GM12891 (cell line): ENCODE results near the gene SCML1.
A peak's percentile ranks its signal among the peaks of the same experiment; 100 is the strongest.
"Not testable (repeated sequence)": the region's sequence is repeated elsewhere in the genome, so short reads cannot be mapped to it uniquely, and the experiment has no call there.

Source experiments
- DNase-seq: peaks from one replicate; pipeline ENCODE4 v3.0.0; 2011; ENCODE audit warnings: low spot score; ENCODE audit not compliant: insufficient read length
- FAIRE-seq: peaks from 2 replicates; lab custom pipeline; 2011; peaks lifted over from hg19 to GRCh38; lab: Jason Lieb, UNC
- PAX5 ChIP-seq: IDR thresholded peaks from 2 replicates; pipeline ENCODE4 v1.6.1; 2011; ENCODE audit warnings: low read length, moderate library complexity, mild to moderate bottlenecking; ENCODE audit not compliant: insufficient read depth, severe bottlenecking
- POLR2A ChIP-seq: IDR thresholded peaks from 2 replicates; pipeline ENCODE4 v1.6.1; 2011; ENCODE audit warnings: low read depth, low read length, control low read depth
- POLR2AphosphoS5 ChIP-seq: IDR thresholded peaks from 2 replicates; pipeline ENCODE4 v1.6.1; 2011; ENCODE audit warnings: low read depth, low read length, control low read depth
- POU2F2 ChIP-seq: IDR thresholded peaks from 2 replicates; pipeline ENCODE4 v1.6.1; 2011; ENCODE audit warnings: low read depth, mild to moderate bottlenecking, control low read depth, low read length, moderate library complexity
- SPI1 ChIP-seq: IDR thresholded peaks from 2 replicates; pipeline ENCODE4 v1.6.1; 2011; ENCODE audit warnings: low read depth, low read length, control low read depth
- TAF1 ChIP-seq: IDR thresholded peaks from 2 replicates; pipeline ENCODE4 v1.6.1; 2011; ENCODE audit warnings: low read depth, low read length, control low read depth

SCML1 gene

DNA sequence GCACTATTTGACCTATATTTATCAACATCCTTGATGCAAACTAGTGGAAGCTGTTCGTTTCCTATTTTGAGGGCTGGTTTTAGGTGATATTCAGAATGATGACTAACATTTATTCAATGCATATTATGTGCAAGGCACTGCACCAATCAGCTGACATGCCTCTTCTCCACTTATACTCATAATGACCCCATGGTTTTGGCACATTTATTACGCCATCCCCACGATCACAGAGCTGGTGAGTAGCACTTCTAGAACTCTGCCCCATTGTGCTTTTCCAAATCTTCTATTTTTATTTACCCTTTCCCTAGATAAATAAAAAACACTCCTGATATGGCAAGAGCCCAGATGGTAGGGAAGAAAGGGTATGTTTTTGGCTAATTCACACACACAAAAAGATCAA, 13.1 kb downstream of the SCML1 start:
- FAIRE-seq (no peak), DNase-seq (no peak)
- no peak for TF ChIP-seq TAF1
- TF ChIP-seq POU2F2 = no peak
- no peak for TF ChIP-seq POLR2AphosphoS5
- TF ChIP-seq SPI1 = no peak
- TF ChIP-seq PAX5 = no peak
- TF ChIP-seq POLR2A = no peak

DNA sequence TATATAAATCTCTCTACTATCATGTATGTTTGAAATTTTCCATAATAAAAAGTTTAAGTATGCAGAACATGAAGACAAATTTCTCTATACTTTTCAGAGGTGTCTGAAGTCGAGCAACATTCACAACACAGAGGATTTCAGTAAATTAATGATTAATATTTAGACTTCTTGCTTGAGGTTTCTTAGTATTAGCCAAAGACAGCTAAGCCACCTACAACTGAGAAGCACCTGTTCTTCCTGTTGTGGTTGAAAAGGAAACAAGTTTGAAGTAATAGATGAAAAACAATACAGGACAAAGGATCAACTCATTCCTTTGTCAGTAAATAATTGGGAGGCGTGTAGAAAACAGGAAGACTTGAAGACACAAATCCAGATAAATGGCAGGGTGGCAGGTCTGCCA, 21.1 kb downstream of the SCML1 start:
- DNase-seq (no peak), FAIRE-seq (no peak)
- no peak for TF ChIP-seq POLR2AphosphoS5
- no peak for TF ChIP-seq POU2F2
- no peak for TF ChIP-seq POLR2A
- TF ChIP-seq PAX5 = no peak
- no peak for TF ChIP-seq SPI1
- no peak for TF ChIP-seq TAF1

DNA sequence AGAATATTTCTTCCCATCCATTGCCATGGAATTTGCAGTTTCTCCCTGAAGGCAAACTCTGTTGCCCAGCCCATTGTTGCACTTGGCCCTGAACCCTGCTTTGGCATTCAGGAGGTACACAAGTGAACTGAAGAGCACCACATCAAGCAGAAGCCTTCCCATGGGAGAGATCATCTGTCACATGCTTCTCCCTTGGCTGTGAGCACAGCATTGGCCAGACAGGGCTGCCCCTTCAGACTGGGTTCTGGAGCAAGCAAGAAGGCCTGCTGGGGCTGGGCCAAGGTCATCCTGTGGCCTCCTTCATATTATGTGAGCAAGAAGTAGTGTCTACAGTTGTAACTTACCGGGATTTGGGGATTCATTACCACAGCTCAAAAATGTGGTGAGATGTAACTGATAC, 22.7 kb downstream of the SCML1 start:
- DNase-seq = no peak
- TF ChIP-seq POU2F2 = no peak
- no peak for FAIRE-seq

DNA sequence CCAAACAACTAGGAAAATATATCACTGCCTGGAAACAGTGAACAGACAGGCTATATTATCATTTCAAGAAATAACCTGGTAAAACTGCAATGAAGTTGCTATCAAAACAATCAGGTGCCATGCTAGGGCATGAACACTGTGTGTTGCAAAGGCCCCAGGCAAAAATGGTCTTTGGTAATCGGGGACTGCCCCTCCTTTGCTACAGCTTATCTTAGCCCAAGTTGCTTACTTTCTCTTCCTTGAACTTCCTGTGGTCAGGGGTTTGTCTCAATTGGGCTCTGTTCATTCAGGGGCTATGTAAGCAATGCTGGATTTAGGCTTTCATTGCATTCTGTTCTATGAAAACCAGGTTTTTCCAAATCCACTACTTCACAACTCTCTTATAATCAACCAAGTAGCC, 30.4 kb downstream of the SCML1 start:
- DNase-seq (no peak), FAIRE-seq (no peak)
- TF ChIP-seq TAF1 (no peak), POLR2A (no peak), PAX5 (no peak), SPI1 (no peak), POLR2AphosphoS5 (no peak), POU2F2 (no peak)

DNA sequence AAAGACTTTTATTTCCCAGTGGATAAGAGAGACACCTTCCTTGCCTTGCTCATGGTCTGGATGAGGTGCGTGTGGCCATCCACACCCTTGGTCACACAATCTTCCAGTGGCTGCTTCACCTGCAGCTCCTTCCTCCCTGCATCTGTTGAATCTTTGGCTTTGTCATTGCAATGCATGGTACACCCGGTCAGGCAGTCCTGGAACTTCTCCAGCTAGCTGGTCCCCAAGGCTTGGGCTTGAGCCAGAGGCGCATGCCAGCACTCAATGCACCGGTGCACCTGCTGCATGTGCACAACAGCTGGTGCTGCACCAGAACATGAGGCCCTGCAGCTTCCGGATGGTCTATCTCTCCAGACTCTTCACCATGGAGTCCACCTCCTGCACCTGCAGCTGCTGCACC, 31.7 kb downstream of the SCML1 start:
- DNase-seq (no peak), FAIRE-seq (no peak)
- TF ChIP-seq POLR2AphosphoS5 (no peak), SPI1 (no peak), PAX5 (no peak), TAF1 (no peak), POLR2A (no peak), POU2F2 (no peak)

DNA sequence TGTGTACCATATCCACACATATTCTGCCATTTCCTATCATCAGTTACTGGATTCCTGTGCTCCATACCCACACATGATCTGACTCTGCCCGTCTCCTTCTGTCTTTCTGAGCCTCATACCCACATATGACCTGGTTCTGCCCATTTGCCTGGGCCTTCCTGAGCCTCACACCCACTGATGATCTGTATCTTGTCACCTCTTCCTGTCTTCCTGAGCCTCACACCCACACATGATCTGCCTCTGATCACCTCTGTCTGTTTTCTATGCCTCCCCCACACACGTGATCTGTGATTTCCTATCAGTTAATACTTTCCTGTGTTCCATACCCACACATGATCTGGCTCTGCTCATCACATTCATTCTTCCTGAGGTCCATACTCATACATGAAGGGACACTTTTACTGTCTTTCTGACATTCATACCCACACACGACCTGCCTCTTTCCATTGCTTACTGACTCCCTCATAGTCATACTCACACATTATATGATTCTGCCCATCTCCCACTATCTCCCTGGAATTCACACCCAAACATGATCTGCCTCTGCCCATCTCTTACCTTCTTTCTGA, 32.5 kb downstream of the SCML1 start:
- FAIRE-seq (peak; percentile 41), DNase-seq (no peak)
- TF ChIP-seq SPI1 = no peak
- TF ChIP-seq POLR2A = no peak
- TF ChIP-seq PAX5 = no peak
- TF ChIP-seq TAF1 = no peak
- no peak for TF ChIP-seq POU2F2
- TF ChIP-seq POLR2AphosphoS5 = no peak

DNA sequence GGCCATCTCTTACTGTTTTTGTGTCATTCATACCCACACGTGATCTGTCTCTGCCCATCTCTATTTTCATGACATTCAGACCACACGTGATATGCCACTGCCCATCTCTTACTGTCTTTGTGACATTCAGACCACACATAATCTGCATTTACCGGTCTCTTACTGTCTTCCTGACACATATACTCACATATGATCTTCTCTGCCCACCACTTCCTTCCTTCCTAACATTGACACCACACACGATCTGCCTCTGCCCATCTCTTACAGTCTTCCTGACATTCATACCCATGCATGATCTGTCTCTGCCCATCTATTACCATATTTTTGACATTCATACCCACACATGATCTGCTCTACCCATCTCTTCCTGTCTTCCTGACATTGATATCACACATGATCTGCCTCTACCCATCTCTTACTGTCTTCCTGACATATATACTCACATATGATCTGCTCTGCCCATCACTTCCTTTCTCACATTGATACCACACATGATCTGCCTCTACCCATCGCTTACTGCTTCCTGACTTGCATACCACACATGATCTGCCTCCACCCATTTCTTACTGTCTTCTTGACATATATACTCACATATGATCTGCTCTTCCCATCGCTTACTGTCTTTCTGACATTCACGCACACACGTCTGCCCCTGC, 36.1 kb downstream of the SCML1 start:
- DNase-seq (no peak), FAIRE-seq (no peak)
- TF ChIP-seq SPI1 (no peak), POLR2A (no peak), POU2F2 (no peak), POLR2AphosphoS5 (no peak), TAF1 (no peak), PAX5 (no peak)

DNA sequence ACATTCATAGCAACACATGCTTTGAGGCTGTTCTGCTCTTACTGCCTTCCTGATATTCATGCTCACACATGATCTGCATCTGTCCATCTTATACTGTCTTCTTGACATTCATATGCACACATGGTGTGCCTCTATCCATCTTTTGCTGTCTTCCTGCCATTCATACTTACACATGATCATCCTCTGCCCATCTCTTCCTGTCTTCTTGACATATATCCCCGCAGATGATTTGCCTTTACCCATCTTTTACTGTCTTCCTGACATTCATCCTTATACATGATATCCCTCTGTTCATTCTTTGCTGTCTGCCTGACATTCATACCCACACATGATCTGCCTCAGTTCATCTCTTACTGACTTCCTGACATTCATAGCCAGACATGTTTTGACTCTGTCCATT, 36.8 kb downstream of the SCML1 start:
- TF ChIP-seq POLR2AphosphoS5 (no peak), TAF1 (no peak), PAX5 (no peak), POLR2A (no peak), POU2F2 (no peak), SPI1 (no peak)
- FAIRE-seq (no peak), DNase-seq (no peak)

DNA sequence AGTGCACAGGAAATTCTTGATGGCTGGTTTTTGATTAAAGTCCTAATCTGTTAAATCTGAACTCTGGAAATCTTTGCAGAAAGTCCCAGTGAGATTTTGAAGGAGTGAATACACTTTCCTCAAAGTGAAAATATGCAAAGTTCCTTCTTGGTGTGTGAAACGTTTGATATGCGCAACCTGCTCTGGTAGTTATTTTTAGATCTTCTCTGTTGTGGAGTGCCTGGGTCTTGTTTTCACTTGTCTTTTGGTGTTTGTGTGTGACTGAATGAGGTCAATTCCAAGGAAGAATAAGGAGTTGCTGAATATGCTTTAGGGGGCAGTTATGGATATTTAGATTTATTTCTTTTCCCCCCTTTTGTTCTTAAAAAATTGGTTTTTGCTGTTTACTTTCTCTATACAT, 41.7 kb downstream of the SCML1 start:
- FAIRE-seq = no peak
- TF ChIP-seq POLR2A (no peak), SPI1 (no peak), POU2F2 (no peak), PAX5 (no peak), TAF1 (no peak), POLR2AphosphoS5 (no peak)
- DNase-seq = no peak

DNA sequence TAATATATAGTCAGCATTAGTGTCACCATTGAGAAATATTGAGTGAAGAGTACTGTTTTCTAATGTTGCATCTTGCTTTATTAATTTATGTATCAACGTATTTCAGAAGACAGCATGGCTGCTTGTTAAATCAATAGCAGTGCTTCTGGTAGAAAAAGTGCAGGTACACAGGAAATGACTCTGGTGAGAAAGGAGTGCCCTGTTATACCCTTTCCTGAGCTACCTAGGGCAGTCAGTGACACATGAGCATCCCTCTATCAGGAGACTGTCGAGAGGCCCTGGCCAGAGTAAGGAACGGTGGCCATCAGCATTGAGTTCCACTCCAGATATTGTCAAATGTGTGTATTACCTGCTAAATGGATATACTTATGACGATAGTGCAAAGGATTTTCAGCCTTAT, 42.1 kb downstream of the SCML1 start:
- DNase-seq (no peak), FAIRE-seq (no peak)
- TF ChIP-seq POLR2AphosphoS5 (no peak), TAF1 (no peak), POLR2A (no peak), POU2F2 (no peak), SPI1 (no peak), PAX5 (no peak)

DNA sequence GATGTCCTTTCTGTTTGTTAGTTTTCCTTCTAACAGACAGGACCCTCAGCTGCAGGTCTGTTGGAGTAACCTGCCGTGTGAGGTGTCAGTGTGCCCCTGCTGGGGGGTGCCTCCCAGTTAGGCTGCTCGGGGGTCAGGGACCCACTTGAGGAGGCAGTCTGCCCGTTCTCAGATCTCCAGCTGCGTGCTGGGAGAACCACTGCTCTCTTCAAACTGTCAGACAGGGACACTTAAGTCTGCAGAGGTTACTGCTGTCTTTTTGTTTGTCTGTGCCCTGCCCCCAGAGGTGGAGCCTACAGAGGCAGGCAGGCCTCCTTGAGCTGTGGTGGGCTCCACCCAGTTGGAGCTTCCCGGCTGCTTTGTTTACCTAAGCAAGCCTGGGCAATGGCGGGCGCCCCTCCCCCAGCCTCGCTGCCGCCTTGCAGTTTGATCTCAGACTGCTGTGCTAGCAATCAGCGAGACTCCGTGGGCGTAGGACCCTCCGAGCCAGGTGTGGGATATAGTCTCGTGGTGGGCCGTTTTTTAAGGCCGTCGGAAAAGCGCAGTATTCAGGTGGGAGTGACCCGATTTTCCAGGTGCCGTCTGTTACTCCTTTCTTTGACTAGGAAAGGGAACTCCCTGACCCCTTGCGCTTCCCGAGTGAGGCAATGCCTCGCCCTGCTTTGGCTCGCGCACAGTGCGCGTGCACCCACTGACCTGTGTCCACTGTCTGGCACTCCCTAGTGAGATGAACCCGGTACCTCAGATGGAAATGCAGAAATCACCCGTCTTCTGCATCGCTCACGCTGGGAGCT, 49.5 kb downstream of the SCML1 start:
- FAIRE-seq, DNase-seq: not testable (repeated sequence)
